SK-N-MC (cell line): ENCODE results near the gene SPTBN4.

Experiments used
- EZH2 ChIP-seq: fragments of 200-600 bp; sonication (generic); IDR thresholded peaks from one replicate; pipeline ENCODE4 v1.6.1; 2017; ENCODE audit warnings: antibody characterized with exemption
- FOXP2 ChIP-seq: optimal IDR thresholded peaks from 2 replicates; pipeline ENCODE3; 2011; ENCODE audit warnings: mild to moderate bottlenecking, moderate library complexity; ENCODE audit not compliant: insufficient read depth; ENCODE audit errors: extremely low read length, control extremely low read depth
- POLR2AphosphoS5 ChIP-seq: IDR thresholded peaks from 2 replicates; pipeline ENCODE4 v1.6.1; 2012; ENCODE audit warnings: mild to moderate bottlenecking, low read depth, low read length, borderline replicate concordance

GRCh38 chr19:40528533-40529092, 61.8 kb downstream of the SPTBN4 start:
- TF ChIP-seq POLR2AphosphoS5: no peak
- no peak for TF ChIP-seq EZH2
- no peak for TF ChIP-seq FOXP2
